Sigmoid colon (tissue), 7 donors: ENCODE measurements around the gene GPR25. TPM values are rescaled to one million over a fixed set of nuclear protein-coding genes. Genes with fewer than 3 reads are reported as not detected.

ENCODE experiments used
- DNase-seq: peaks from one replicate; pipeline ENCODE4 v3.0.0-alpha.2; 2019
- H3K27ac ChIP-seq, 4 donors: fragments of 200-600 bp; sonication (generic); one replicate each; pipeline ENCODE4 v1.5.1; 2016 to 2019; ENCODE audit warnings: mild to moderate bottlenecking in 1 of 4
- H3K27me3 ChIP-seq, 3 donors: fragments of 200-600 bp; sonication (generic); one replicate each; pipeline ENCODE4 v1.5.1; 2019; ENCODE audit warnings: mild to moderate bottlenecking in 1 of 3
- H3K36me3 ChIP-seq, 4 donors: fragments of 200-600 bp; sonication (generic); one replicate each; pipeline ENCODE4 v1.5.1; 2016 to 2019
- H3K4me1 ChIP-seq, 4 donors: fragments of 200-600 bp; sonication (generic); one replicate each; pipeline ENCODE4 v1.5.1; 2017 to 2019
- H3K4me3 ChIP-seq, 4 donors: fragments of 200-600 bp; sonication (generic); one replicate each; pipeline ENCODE4 v1.5.1; 2017 to 2019; ENCODE audit warnings: mild to moderate bottlenecking in 2 of 4, moderate library complexity in 1 of 4
- H3K9me3 ChIP-seq, 4 donors: fragments of 200-600 bp in 3 of 4; sonication (generic) in 3 of 4; one replicate each; pipeline versions ENCODE4 v1.5.1 to v1.6.1; 2013 to 2019
- EP300 ChIP-seq, 4 donors: sonication (generic); formaldehyde crosslinking; IDR thresholded peaks; one replicate each; pipeline ENCODE4 v1.6.1; 2017; ENCODE audit warnings: antibody characterized with exemption in 4 of 4
- POLR2A ChIP-seq, 2 donors: fragments of 450-650 bp; IDR thresholded peaks; one replicate each; pipeline ENCODE4 v1.6.1; 2016; ENCODE audit warnings: antibody characterized with exemption in 2 of 2, mild to moderate bottlenecking in 2 of 2, moderate library complexity in 2 of 2
- POLR2AphosphoS5 ChIP-seq, 4 donors: sonication (generic); formaldehyde crosslinking; IDR thresholded peaks; one replicate each; pipeline ENCODE4 v1.6.1; 2017; ENCODE audit warnings: antibody characterized with exemption in 4 of 4
- WGBS, 2 donors: extraction: QIAGEN DNeasy Blood & Tissue Kit; methylation state at CpG; one replicate each; pipeline ENCODE4 v1.1.7; 2013; 5-methylcytosine and 5-hydroxymethylcytosine counted together
- intact Hi-C: fragments of 100-400 bp; cut with DNase I; formaldehyde crosslinking; loops from one replicate; pipeline ENCODE4 v1.15.1; 2023
- polyA plus RNA-seq, 3 donors: library from polyadenylated mRNA; stranded (reverse); fragments of 200-250 nt; gene quantifications; one replicate each; pipeline ENCODE4 v1.2.3, GENCODE V29; 2013
- total RNA-seq, 4 donors: library from RNA; depleted of rRNA; stranded (reverse); fragments of >200 nt; gene quantifications; one replicate each; pipeline ENCODE4 v1.1.0, GENCODE V29; 2016
- TF ChIP-seq, protein P1 (sequence below), 4 experiments: fragments of 450-650 bp in 3 of 4; fragments of 200-600 bp in 1 of 4; IDR thresholded peaks; one replicate each; pipeline ENCODE4 v1.5.1; 2016 to 2019; ENCODE audit warnings: antibody characterized with exemption in 4 of 4, mild to moderate bottlenecking in 3 of 4, moderate library complexity in 2 of 4
- donor health status: healthy with polysubstance abuse.
- donor health status: Bipolar disorder and iron deficiency.
- donor health status: healthy.

The GPR25 gene, protein sequence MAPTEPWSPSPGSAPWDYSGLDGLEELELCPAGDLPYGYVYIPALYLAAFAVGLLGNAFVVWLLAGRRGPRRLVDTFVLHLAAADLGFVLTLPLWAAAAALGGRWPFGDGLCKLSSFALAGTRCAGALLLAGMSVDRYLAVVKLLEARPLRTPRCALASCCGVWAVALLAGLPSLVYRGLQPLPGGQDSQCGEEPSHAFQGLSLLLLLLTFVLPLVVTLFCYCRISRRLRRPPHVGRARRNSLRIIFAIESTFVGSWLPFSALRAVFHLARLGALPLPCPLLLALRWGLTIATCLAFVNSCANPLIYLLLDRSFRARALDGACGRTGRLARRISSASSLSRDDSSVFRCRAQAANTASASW
- not detected for total RNA-seq
- 1 to 10 TPM in 1 of 3 donors, not detected in 2; 1.0 TPM for polyA plus RNA-seq

DNA sequence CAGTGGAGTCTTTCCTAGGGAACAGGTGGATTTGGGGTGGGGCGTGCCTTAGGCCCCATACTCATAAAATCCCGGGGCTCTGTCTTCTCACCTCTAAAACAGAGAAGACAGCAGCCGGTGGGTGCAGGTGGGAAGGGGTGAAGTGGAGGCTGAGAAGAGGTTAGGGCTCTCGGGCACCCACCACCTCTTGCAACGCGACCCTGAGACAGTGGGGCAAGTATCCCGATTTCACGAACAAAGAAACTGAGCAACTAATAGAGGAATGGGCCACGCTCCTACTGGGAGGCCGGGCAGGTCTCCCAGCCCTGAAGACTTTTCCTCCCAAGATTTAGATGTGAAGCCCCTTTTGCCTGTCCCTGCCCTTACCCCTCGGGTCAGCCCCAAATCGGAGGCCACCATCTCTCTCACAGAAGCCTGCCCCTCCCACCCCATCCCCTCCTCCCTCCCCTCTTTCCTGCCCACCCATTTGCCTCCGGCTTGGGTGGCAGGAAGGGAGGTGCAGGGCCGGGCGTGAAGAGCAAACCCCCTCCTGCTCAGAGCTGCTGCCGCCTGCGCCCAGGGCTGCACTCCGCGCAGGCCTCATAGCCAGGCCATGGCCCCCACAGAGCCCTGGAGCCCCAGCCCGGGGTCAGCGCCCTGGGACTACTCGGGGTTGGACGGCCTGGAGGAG lies at the start of gene GPR25:
Gene GPR25 (plus strand): TSS at position 536 of the 670 bp plus-strand sequence. CDS start 57 bp downstream, at position 593.
- Histone ChIP-seq H3K27me3 (peaks cover 19 to 77% (median 51%) of the 10 kb centered on the region in 3 donors), H3K36me3 (no peaks in the 10 kb centered on the region), H3K27ac (no peak within 1 kb of the TSS), H3K4me3 (peak within 1 kb of the TSS in 3 of 4 donors; percentile 11 to 39 (median 37)), H3K9me3 (no peaks in the 10 kb centered on the region), H3K4me1 (peaks cover 0 to 15% (median 13%) of the 10 kb centered on the region in 4 donors)
- peak; percentile 52 for DNase-seq
- intact Hi-C loops = no loop called here
- 75 to 84% methylated on average over 23 of the region's 23 CpGs for WGBS, 2 donors
- TF ChIP-seq POLR2AphosphoS5 (IDR thresholded peaks at IDR 0.05) = no peak
- TF ChIP-seq POLR2A (IDR thresholded peaks at IDR 0.05) = no peak
- TF ChIP-seq, protein P1, sequence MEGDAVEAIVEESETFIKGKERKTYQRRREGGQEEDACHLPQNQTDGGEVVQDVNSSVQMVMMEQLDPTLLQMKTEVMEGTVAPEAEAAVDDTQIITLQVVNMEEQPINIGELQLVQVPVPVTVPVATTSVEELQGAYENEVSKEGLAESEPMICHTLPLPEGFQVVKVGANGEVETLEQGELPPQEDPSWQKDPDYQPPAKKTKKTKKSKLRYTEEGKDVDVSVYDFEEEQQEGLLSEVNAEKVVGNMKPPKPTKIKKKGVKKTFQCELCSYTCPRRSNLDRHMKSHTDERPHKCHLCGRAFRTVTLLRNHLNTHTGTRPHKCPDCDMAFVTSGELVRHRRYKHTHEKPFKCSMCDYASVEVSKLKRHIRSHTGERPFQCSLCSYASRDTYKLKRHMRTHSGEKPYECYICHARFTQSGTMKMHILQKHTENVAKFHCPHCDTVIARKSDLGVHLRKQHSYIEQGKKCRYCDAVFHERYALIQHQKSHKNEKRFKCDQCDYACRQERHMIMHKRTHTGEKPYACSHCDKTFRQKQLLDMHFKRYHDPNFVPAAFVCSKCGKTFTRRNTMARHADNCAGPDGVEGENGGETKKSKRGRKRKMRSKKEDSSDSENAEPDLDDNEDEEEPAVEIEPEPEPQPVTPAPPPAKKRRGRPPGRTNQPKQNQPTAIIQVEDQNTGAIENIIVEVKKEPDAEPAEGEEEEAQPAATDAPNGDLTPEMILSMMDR (IDR thresholded peaks at IDR 0.05) = no peak
- TF ChIP-seq EP300 (IDR thresholded peaks at IDR 0.05) = no peak

DNA sequence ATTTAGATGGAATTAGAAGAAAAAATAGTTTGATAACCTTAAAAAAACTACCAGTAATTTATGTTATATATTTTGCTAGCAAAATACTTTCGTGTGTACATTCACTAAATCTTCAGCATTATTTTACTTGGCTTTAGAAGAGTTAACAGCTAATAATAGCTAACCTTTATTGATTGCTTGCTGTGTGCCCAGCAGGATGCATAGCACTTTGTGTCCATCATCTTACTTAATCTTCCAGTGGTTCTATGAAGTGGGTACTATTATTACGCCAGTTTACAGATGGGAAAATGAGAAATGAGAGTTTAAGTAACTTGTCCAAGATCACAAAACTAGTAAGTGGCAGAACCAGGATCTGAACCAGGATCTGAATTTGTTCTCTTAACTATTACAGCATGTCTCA lies 41.7 kb upstream of the GPR25 start:
- no peak for TF ChIP-seq POLR2AphosphoS5 (IDR thresholded peaks at IDR 0.05)
- TF ChIP-seq, protein P1 (IDR thresholded peaks at IDR 0.05) = no peak
- TF ChIP-seq POLR2A (IDR thresholded peaks at IDR 0.05) = no peak
- no peak for TF ChIP-seq EP300 (IDR thresholded peaks at IDR 0.05)
- Histone ChIP-seq H3K4me1 (peaks cover 0 to 3% (median 0%) of the 10 kb centered on the region in 4 donors), H3K27ac (no peak overlapping the region), H3K27me3 (no peaks in the 10 kb centered on the region), H3K9me3 (peaks cover 0 to under 1% (median 0%) of the 10 kb centered on the region in 4 donors), H3K36me3 (peaks cover 0 to 17% (median 0%) of the 10 kb centered on the region in 4 donors), H3K4me3 (no peak overlapping the region)
- 92 to 96% methylated on average over 2 of the region's 2 CpGs for WGBS, 2 donors
- DNase-seq = no peak
- intact Hi-C loops = loop anchor here (10.0 kb wide), 1 partner anchor 206 kb away; the partner anchor contains the start of gene KIF14

DNA sequence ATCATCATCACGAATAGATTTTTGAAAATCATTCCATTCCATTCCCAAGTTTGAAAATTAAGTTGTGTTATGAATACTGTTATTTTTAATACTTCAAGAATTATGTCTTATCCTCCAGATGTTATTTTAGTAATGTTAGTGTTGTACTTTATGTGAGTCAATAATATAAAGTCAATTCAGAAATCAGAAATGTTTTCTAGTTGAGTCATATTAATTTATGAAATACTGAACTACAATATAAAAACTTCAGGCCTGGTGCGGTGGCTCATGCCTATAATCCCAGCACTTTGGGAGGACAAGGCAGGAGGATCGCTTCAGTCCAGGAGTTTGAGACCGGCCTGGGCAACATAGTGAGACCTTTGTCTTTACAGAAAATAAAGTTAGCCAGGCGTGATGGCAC lies 38.4 kb upstream of the GPR25 start:
- Histone ChIP-seq H3K4me3 (no peak overlapping the region), H3K27ac (no peak overlapping the region), H3K36me3 (peaks cover 0 to 15% (median 0%) of the 10 kb centered on the region in 4 donors), H3K9me3 (peaks cover 0 to 4% (median 2%) of the 10 kb centered on the region in 4 donors), H3K27me3 (no peaks in the 10 kb centered on the region), H3K4me1 (peaks cover 0 to 7% (median 0%) of the 10 kb centered on the region in 4 donors)
- no peak for DNase-seq
- 91 to 92% methylated on average over 5 of the region's 5 CpGs for WGBS, 2 donors
- intact Hi-C loops = loop anchor here (10.0 kb wide), 1 partner anchor 210 kb away; the partner anchor contains the start of gene KIF14
- no peak for TF ChIP-seq POLR2A (IDR thresholded peaks at IDR 0.05)
- no peak for TF ChIP-seq POLR2AphosphoS5 (IDR thresholded peaks at IDR 0.05)
- TF ChIP-seq, protein P1 (IDR thresholded peaks at IDR 0.05) = no peak

DNA sequence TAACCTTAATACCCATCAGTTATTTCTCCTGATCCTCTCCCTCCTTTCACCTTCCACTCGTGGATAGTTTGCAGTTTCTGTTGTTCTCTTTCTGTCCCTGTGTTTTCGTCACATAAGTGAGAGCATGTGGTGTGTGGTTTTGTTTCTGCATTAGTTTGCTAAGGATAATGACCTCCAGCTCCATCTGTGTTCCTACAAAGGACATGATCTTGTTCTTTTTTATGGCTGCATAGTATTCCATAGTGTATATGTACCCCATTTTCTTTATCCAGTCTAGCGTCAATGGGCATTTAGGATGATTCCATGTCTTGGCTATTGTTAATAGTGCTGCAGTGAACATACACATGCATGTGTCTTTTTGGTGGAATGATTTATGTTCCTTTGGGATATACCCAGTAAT lies 36.6 kb upstream of the GPR25 start:
- H3K36me3 ChIP-seq = peaks cover 0 to 19% (median 0%) of the 10 kb centered on the region in 4 donors
- H3K4me3 ChIP-seq = no peak overlapping the region
- H3K4me1 ChIP-seq = peaks cover 0 to 7% (median 0%) of the 10 kb centered on the region in 4 donors
- TF ChIP-seq EP300 (IDR thresholded peaks at IDR 0.05) = no peak
- TF ChIP-seq POLR2AphosphoS5 (IDR thresholded peaks at IDR 0.05) = no peak
- TF ChIP-seq, protein P1 (IDR thresholded peaks at IDR 0.05) = no peak
- TF ChIP-seq POLR2A (IDR thresholded peaks at IDR 0.05) = no peak
- intact Hi-C loops = loop anchor here (10.0 kb wide), 1 partner anchor 211 kb away; the partner anchor contains the start of gene KIF14
- WGBS, 2 donors = 94 to 97% methylated on average over 3 of the region's 3 CpGs
- peaks cover 0 to 4% (median 2%) of the 10 kb centered on the region in 4 donors for H3K9me3 ChIP-seq
- H3K27ac ChIP-seq = no peak overlapping the region
- H3K27me3 ChIP-seq = no peaks in the 10 kb centered on the region
- DNase-seq = no peak
